Upper lobe of left lung (tissue), 6 donors: ENCODE data around the gene CD300LB. TPM values are rescaled to one million over a fixed set of nuclear protein-coding genes. Genes with fewer than 3 reads are reported as not detected.

Experiments used
- ATAC-seq, 2 donors: fragments of 200-7000 bp; cut with Tn5 transposase; one replicate each; pipeline ENCODE4 v1.9.1; 2022; ENCODE audit warnings: mild to moderate bottlenecking in 2 of 2, moderate library complexity in 2 of 2; ENCODE audit not compliant: low FRiP score in 2 of 2
- DNase-seq, 2 donors: peaks; one replicate each; pipeline ENCODE4 v3.0.0-alpha.2; 2019 to 2020
- H3K27ac ChIP-seq, 4 donors: fragments of 200-600 bp; sonication (generic); one replicate each; pipeline ENCODE4 v1.5.1; 2016 to 2019
- H3K27me3 ChIP-seq, 4 donors: fragments of 200-600 bp; sonication (generic); one replicate each; pipeline ENCODE4 v1.5.1; 2017 to 2019
- H3K36me3 ChIP-seq, 4 donors: fragments of 200-600 bp; sonication (generic); one replicate each; pipeline ENCODE4 v1.5.1; 2016 to 2019
- H3K4me1 ChIP-seq, 4 donors: fragments of 200-600 bp; sonication (generic); one replicate each; pipeline ENCODE4 v1.5.1; 2018 to 2019
- H3K4me3 ChIP-seq, 4 donors: fragments of 200-600 bp; sonication (generic); one replicate each; pipeline ENCODE4 v1.5.1; 2017 to 2019; ENCODE audit warnings: mild to moderate bottlenecking in 2 of 4, moderate library complexity in 1 of 4
- H3K9me3 ChIP-seq, 4 donors: fragments of 200-600 bp; sonication (generic); one replicate each; pipeline ENCODE4 v1.5.1; 2018 to 2019
- CTCF ChIP-seq, 6 experiments: fragments of 450-650 bp in 4 of 6; fragments of 200-600 bp in 2 of 6; sonication (generic) in 2 of 6; IDR thresholded peaks; one replicate each; pipeline ENCODE4 v1.5.1; 2016 to 2019; ENCODE audit warnings: antibody characterized with exemption in 6 of 6
- EP300 ChIP-seq, 4 donors: sonication (generic); formaldehyde crosslinking; IDR thresholded peaks; one replicate each; pipeline ENCODE4 v1.5.1; 2017; ENCODE audit warnings: antibody characterized with exemption in 4 of 4, control low read depth in 2 of 4
- POLR2A ChIP-seq, 4 donors: fragments of 450-650 bp; IDR thresholded peaks; one replicate each; pipeline ENCODE4 v1.5.1; 2016 to 2017; ENCODE audit warnings: antibody characterized with exemption in 4 of 4, mild to moderate bottlenecking in 2 of 4
- POLR2AphosphoS5 ChIP-seq, 2 donors: sonication (generic); formaldehyde crosslinking; IDR thresholded peaks; one replicate each; pipeline ENCODE4 v1.5.1; 2017; ENCODE audit warnings: antibody characterized with exemption in 2 of 2
- WGBS, 2 donors: methylation state at CpG; one replicate each; pipeline ENCODE4 v1.1.5; 2017 to 2018; 5-methylcytosine and 5-hydroxymethylcytosine counted together
- total RNA-seq, 6 donors: library from RNA; depleted of rRNA in 4 of 6; stranded (reverse); fragments of >200 nt in 4 of 6; gene quantifications; one replicate each; pipeline versions ENCODE4 v1.1.0 to v1.2.1, GENCODE V29; 2016 to 2021
- donor health status: DM: no; HTN: no; CAD: no; lungs with moderate emphysema.
- donor health status: DM: no; HTN: yes; CAD: no; lungs with severe emphysema.

Gene CD300LB
- total RNA-seq, 6 donors from 2014 or later = 0.49 to 3.1 (median 1.5) TPM

GRCh38 chr17:74475189-74475588 is 56.1 kb downstream of the CD300LB start:
- peaks cover 0 to 3% (median 0%) of the 10 kb centered on the region in 4 donors for H3K36me3 ChIP-seq
- ATAC-seq = no peak

DNA sequence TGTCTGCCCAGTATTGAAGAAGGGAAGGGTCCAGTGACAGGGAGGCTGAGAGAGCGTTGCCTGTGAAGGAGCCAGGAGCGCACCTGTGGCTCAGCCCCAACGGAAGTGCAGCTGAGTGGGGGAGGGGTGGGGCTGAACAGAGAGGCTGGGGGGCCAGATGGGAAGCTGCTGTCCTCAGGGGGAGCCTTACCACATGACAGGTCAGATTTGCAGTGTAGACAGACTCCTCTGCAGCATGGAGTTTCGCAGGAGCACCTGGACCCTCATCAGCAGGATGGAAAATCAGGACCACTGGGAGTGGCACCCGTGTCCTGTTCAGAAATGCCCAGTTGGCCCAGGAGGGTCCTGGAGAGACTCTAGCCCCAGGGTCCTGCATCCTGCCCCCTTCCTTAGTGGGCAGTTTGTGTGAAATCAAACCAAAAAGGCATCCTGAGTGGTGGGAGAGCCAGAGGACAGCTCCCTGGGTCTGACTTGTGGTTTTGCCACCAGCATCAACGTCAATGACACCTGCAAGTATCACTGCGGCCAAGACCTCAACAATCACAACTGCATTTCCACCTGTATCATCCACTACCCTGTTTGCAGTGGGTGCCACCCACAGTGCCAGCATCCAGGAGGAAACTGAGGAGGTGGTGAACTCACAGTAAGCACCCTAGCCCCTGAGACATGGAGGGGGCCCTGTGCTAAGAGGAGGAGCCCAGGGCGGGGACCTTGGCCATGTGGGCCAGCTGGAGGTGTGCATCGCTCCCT is 57.1 kb downstream of the CD300LB start:
- Histone ChIP-seq H3K4me3 (no peak overlapping the region), H3K9me3 (no peaks in the 10 kb centered on the region), H3K4me1 (peaks cover 0 to 10% (median 9%) of the 10 kb centered on the region in 4 donors), H3K36me3 (peaks cover 0 to 3% (median 0%) of the 10 kb centered on the region in 4 donors), H3K27me3 (no peaks in the 10 kb centered on the region), H3K27ac (peak overlapping the region in 1 of 4 donors; percentile 30)
- TF ChIP-seq POLR2A (IDR thresholded peaks at IDR 0.05) = no peak
- peak in 1 of 2 donors; percentile 26 for TF ChIP-seq POLR2AphosphoS5 (IDR thresholded peaks at IDR 0.05)
- DNase-seq = peak in 1 of 2 donors; percentile 34
- ATAC-seq = no peak
- WGBS, 2 donors = 70 to 73% methylated on average over 6 to 9 of the region's 9 CpGs

More at GRCh38 chr17:74475189-74475588, 56.1 kb downstream of the CD300LB start:
- H3K27ac ChIP-seq = no peak overlapping the region
- 84 to 89% methylated on average over 4 of the region's 4 CpGs for WGBS, 2 donors
- H3K27me3 ChIP-seq = no peaks in the 10 kb centered on the region
- no peak for DNase-seq
- no peak overlapping the region for H3K4me3 ChIP-seq
- no peak for TF ChIP-seq CTCF (IDR thresholded peaks at IDR 0.05)
- no peak for TF ChIP-seq POLR2A (IDR thresholded peaks at IDR 0.05)
- H3K4me1 ChIP-seq = peaks cover 0 to 10% (median 9%) of the 10 kb centered on the region in 4 donors
- H3K9me3 ChIP-seq = no peaks in the 10 kb centered on the region

- H3K36me3 ChIP-seq = peaks cover 0 to 3% (median 0%) of the 10 kb centered on the region in 4 donors
- peak in 1 of 2 donors; percentile 61 for DNase-seq
- WGBS, 2 donors = 87 to 93% methylated on average over 7 to 8 of the region's 8 CpGs
- no peaks in the 10 kb centered on the region for H3K9me3 ChIP-seq
- TF ChIP-seq POLR2AphosphoS5 (IDR thresholded peaks at IDR 0.05) (no peak), EP300 (IDR thresholded peaks at IDR 0.05) (no peak), CTCF (IDR thresholded peaks at IDR 0.05) (no peak), POLR2A (IDR thresholded peaks at IDR 0.05) (no peak)
- H3K27me3 ChIP-seq = no peaks in the 10 kb centered on the region
- peaks cover 0 to 8% (median 7%) of the 10 kb centered on the region in 4 donors for H3K4me1 ChIP-seq
- ATAC-seq = no peak
- H3K27ac ChIP-seq = no peak overlapping the region
- no peak overlapping the region for H3K4me3 ChIP-seq
Observed at GRCh38 chr17:74473294-74473693, 58.0 kb downstream of the CD300LB start.

- H3K9me3 ChIP-seq = no peaks in the 10 kb centered on the region
- TF ChIP-seq POLR2AphosphoS5 (IDR thresholded peaks at IDR 0.05) (no peak), CTCF (IDR thresholded peaks at IDR 0.05) (no peak), POLR2A (IDR thresholded peaks at IDR 0.05) (no peak), EP300 (IDR thresholded peaks at IDR 0.05) (no peak)
- no peak for DNase-seq
- H3K27ac ChIP-seq = no peak overlapping the region
- ATAC-seq = no peak
- no peaks in the 10 kb centered on the region for H3K27me3 ChIP-seq
- 70 to 85% methylated on average over 4 of the region's 4 CpGs for WGBS, 2 donors
- no peak overlapping the region for H3K4me3 ChIP-seq
- peaks cover 0 to 3% (median 0%) of the 10 kb centered on the region in 4 donors for H3K36me3 ChIP-seq
- H3K4me1 ChIP-seq = peaks cover 0 to 7% (median 3%) of the 10 kb centered on the region in 4 donors
Observed at GRCh38 chr17:74472890-74473289, 58.4 kb downstream of the CD300LB start.

- ATAC-seq (no peak), DNase-seq (no peak)
- Histone ChIP-seq H3K9me3 (no peaks in the 10 kb centered on the region), H3K4me3 (no peak overlapping the region), H3K36me3 (peaks cover 0 to 3% (median 0%) of the 10 kb centered on the region in 4 donors), H3K27me3 (no peaks in the 10 kb centered on the region), H3K27ac (no peak overlapping the region), H3K4me1 (peaks cover 0 to 7% (median 1%) of the 10 kb centered on the region in 4 donors)
- 88 to 90% methylated on average over 3 of the region's 3 CpGs for WGBS, 2 donors
- TF ChIP-seq CTCF (IDR thresholded peaks at IDR 0.05) (no peak), POLR2AphosphoS5 (IDR thresholded peaks at IDR 0.05) (no peak), POLR2A (IDR thresholded peaks at IDR 0.05) (no peak), EP300 (IDR thresholded peaks at IDR 0.05) (no peak)
Observed at GRCh38 chr17:74471341-74471740, 59.9 kb downstream of the CD300LB start.

Other genes starting within 250 kb of the CD300LB start
- gene KIF19, start 205.2 kb downstream of the CD300LB start, total RNA-seq = 10 to 100 TPM in 2 of 6 donors, 1 to 10 TPM in 3, under 1 TPM in 1; 0.46 to 13.7 (median 3.8) TPM
- gene BTBD17, start 169.6 kb downstream of the CD300LB start, total RNA-seq = 1 to 10 TPM in 1 of 6 donors, not detected in 5; 1.2 TPM
- under 1 TPM in 1 of 6 donors, not detected in 5; 0.27 TPM for gene GPR142, start 164.0 kb downstream of the CD300LB start, total RNA-seq
- gene GPRC5C, start 99.4 kb downstream of the CD300LB start, total RNA-seq = 10 to 100 TPM; 50.7 to 88.4 (median 56.4) TPM
- 10 to 100 TPM; 10.7 to 26.5 (median 18.0) TPM for gene CD300A, start 64.8 kb downstream of the CD300LB start, total RNA-seq
- gene CD300C, start 14.6 kb upstream of the CD300LB start, total RNA-seq = 10 to 100 TPM in 3 of 6 donors, 1 to 10 TPM in 2, under 1 TPM in 1; 0.98 to 19.4 (median 9.7) TPM
- 1 to 10 TPM in 1 of 6 donors, under 1 TPM in 1, not detected in 4; 0.37 to 2.7 TPM for gene CD300H, start 36.0 kb upstream of the CD300LB start, total RNA-seq
- gene CD300LD, start 60.8 kb upstream of the CD300LB start, total RNA-seq = not detected
- 10 to 100 TPM in 2 of 6 donors, 1 to 10 TPM in 4; 3.6 to 15.6 (median 6.7) TPM for gene CD300E, start 92.3 kb upstream of the CD300LB start, total RNA-seq
- gene CD300LF, start 181.4 kb upstream of the CD300LB start, total RNA-seq = 10 to 100 TPM; 14.5 to 70.2 (median 33.4) TPM
- 1 to 10 TPM; 1.1 to 7.1 (median 3.7) TPM for gene RAB37, start 205.8 kb upstream of the CD300LB start, total RNA-seq
- 10 to 100 TPM; 21.6 to 49.4 (median 34.8) TPM for gene NHERF1, start 217.2 kb upstream of the CD300LB start, total RNA-seq
- gene NAT9, start 244.9 kb upstream of the CD300LB start, total RNA-seq = 10 to 100 TPM; 16.1 to 78.6 (median 41.7) TPM